Mesothelial cell of epicardium (in vitro differentiated cells): Measurements from ENCODE around the gene ELK4. TPM values are rescaled to one million over a fixed set of nuclear protein-coding genes. Genes with fewer than 3 reads are reported as not detected.
A peak's percentile ranks its signal among the peaks of the same experiment; 100 is the strongest.

ENCODE experiments used
- DNase-seq, 2 experiments: peaks; one replicate each; pipeline ENCODE4 v3.0.0; 2021; ENCODE audit warnings: low spot score in 2 of 2; ENCODE audit not compliant: unreplicated experiment in 2 of 2
- H3K27ac Mint-ChIP-seq: 2 replicates; pipeline ENCODE4 v1.8.0; 2021; ENCODE audit warnings: mixed read lengths
- H3K27me3 Mint-ChIP-seq: 2 replicates; pipeline ENCODE4 v1.8.0; 2021; ENCODE audit warnings: low read depth, mixed read lengths
- H3K36me3 Mint-ChIP-seq: 2 replicates; pipeline ENCODE4 v1.8.0; 2021; ENCODE audit warnings: mixed read lengths
- H3K4me1 Mint-ChIP-seq: 2 replicates; pipeline ENCODE4 v1.8.0; 2021; ENCODE audit warnings: mixed read lengths
- H3K4me3 Mint-ChIP-seq: 2 replicates; pipeline ENCODE4 v1.8.0; 2021; ENCODE audit warnings: mild to moderate bottlenecking, moderate library complexity, mixed read lengths
- H3K9me3 Mint-ChIP-seq: 2 replicates; pipeline ENCODE4 v1.8.0; 2021; ENCODE audit warnings: mixed read lengths
- total RNA-seq: library from RNA; stranded (reverse); gene quantifications from 3 replicates; pipeline ENCODE4 v1.2.1, GENCODE V29; 2021
- TF ChIP-seq, protein P1 (sequence below): fragments of 200-600 bp; sonication (generic); IDR thresholded peaks from one replicate; pipeline ENCODE4 v1.5.0; 2021; ENCODE audit warnings: antibody characterized with exemption; ENCODE audit not compliant: unreplicated experiment

Gene ELK4
- total RNA-seq, 1 donor from 2014 or later: 36.8 TPM

DNA sequence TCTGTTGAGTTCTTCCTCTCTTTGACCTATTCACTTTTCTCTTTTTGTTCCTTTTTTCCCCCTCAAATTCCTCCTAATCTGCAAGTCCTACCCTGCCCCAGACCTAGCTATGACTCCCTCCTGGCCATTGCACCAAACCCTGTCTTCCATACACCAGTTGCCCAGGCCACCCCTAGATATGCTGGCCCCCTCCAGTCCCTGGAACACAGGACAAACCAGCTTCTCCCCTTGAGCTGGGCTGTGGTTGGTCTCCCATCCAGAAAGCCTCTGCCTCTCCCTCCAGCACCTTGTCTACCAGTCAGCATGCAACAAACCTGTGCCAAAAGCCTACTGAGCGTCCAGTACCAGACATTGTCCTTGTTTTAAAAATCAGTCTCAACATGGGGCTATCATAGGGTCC, 59.4 kb downstream of the ELK4 start:
- no peaks in the 10 kb centered on the region for H3K36me3 Mint-ChIP-seq
- no peak for DNase-seq
- H3K4me3 Mint-ChIP-seq: no peak overlapping the region
- H3K27me3 Mint-ChIP-seq: peaks cover 82% of the 10 kb centered on the region
- H3K9me3 Mint-ChIP-seq: no peaks in the 10 kb centered on the region
- TF ChIP-seq, protein P1, sequence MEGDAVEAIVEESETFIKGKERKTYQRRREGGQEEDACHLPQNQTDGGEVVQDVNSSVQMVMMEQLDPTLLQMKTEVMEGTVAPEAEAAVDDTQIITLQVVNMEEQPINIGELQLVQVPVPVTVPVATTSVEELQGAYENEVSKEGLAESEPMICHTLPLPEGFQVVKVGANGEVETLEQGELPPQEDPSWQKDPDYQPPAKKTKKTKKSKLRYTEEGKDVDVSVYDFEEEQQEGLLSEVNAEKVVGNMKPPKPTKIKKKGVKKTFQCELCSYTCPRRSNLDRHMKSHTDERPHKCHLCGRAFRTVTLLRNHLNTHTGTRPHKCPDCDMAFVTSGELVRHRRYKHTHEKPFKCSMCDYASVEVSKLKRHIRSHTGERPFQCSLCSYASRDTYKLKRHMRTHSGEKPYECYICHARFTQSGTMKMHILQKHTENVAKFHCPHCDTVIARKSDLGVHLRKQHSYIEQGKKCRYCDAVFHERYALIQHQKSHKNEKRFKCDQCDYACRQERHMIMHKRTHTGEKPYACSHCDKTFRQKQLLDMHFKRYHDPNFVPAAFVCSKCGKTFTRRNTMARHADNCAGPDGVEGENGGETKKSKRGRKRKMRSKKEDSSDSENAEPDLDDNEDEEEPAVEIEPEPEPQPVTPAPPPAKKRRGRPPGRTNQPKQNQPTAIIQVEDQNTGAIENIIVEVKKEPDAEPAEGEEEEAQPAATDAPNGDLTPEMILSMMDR: no peak
- peaks cover 10% of the 10 kb centered on the region for H3K4me1 Mint-ChIP-seq
- no peak overlapping the region for H3K27ac Mint-ChIP-seq

GRCh38 chr1:205571747-205572146, 60.1 kb downstream of the ELK4 start:
- peaks cover 83% of the 10 kb centered on the region for H3K27me3 Mint-ChIP-seq
- no peaks in the 10 kb centered on the region for H3K9me3 Mint-ChIP-seq
- no peak overlapping the region for H3K4me3 Mint-ChIP-seq
- TF ChIP-seq, protein P1: no peak
- H3K27ac Mint-ChIP-seq: no peak overlapping the region
- H3K36me3 Mint-ChIP-seq: no peaks in the 10 kb centered on the region
- H3K4me1 Mint-ChIP-seq: peaks cover 10% of the 10 kb centered on the region
- no peak for DNase-seq

DNA sequence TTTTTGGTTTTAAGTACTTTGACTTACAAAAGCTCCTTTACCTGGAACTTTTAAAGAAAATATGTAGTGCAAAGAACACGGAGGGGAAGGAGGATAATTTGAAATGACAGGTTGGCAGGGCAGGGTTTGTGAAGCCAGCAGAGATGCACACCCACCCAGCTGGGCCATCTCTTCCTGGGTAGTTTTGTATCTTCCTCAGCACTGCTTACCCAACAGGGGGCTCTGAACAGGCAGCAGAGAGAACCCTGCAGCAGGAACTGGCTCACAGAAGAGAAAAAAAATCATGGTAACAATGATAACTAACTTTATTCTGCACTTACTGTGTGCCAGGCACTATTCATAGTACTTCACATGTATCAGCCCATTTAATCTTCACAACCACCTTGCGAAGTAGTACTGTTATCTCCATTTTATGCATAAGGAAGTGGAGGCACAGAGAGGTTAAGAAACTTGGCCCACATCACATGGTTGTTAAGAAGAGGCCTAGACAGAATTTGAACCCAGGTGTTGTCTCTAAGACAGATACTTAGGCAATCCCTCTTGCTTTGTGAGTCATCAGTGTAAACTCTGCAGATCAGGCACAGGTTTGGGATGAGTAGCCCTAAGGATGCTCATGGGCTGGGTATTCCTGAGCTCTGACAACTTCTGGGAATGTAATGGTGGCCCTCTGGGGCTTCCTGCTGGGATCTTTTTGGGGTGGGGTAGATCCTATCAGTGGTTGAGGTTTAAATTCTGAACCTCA, 60.8 kb downstream of the ELK4 start:
- DNase-seq: no peak
- Mint-ChIP-seq H3K4me1 (peaks cover 13% of the 10 kb centered on the region), H3K27me3 (peaks cover 86% of the 10 kb centered on the region), H3K9me3 (no peaks in the 10 kb centered on the region), H3K27ac (no peak overlapping the region), H3K36me3 (no peaks in the 10 kb centered on the region), H3K4me3 (no peak overlapping the region)
- TF ChIP-seq, protein P1: no peak

- TF ChIP-seq, protein P1: no peak
- no peak overlapping the region for H3K27ac Mint-ChIP-seq
- H3K36me3 Mint-ChIP-seq: no peaks in the 10 kb centered on the region
- no peaks in the 10 kb centered on the region for H3K9me3 Mint-ChIP-seq
- peaks cover 19% of the 10 kb centered on the region for H3K4me1 Mint-ChIP-seq
- peak overlapping the region; percentile 36 for H3K4me3 Mint-ChIP-seq
- peaks cover 88% of the 10 kb centered on the region for H3K27me3 Mint-ChIP-seq
- no peak for DNase-seq
These were observed 61.7 kb downstream of the ELK4 start for GRCh38 chr1:205570173-205570501.

GRCh38 chr1:205569411-205570172, 62.2 kb downstream of the ELK4 start:
- no peaks in the 10 kb centered on the region for H3K9me3 Mint-ChIP-seq
- TF ChIP-seq, protein P1: no peak
- H3K36me3 Mint-ChIP-seq: no peaks in the 10 kb centered on the region
- peak overlapping the region; percentile 53 for H3K4me3 Mint-ChIP-seq
- H3K4me1 Mint-ChIP-seq: peaks cover 19% of the 10 kb centered on the region
- DNase-seq: no peak
- no peak overlapping the region for H3K27ac Mint-ChIP-seq
- peaks cover 84% of the 10 kb centered on the region for H3K27me3 Mint-ChIP-seq
